ENCODE measurements around the gene PAPLN. TPM values are rescaled to one million over a fixed set of nuclear protein-coding genes. Genes with fewer than 3 reads are reported as not detected.

Gene PAPLN
- total RNA-seq, 1 experiment from 2014 or later = 22.2 TPM

GRCh38 chr14:73248108-73248868, 11.0 kb downstream of the PAPLN start:
- in situ Hi-C loops (cut with HindIII; ENCODE audit: low pct_unique_long_range_greater_than_20kb, low sequenced_read_pairs) = no loop called here
- intact Hi-C loops (cut with micrococcal nuclease; ENCODE audit: unreplicated experiment) = no loop called here
- Histone ChIP-seq H3K27me3 (ENCODE audit: control insufficient read depth, insufficient read depth, low read length) (no peaks in the 10 kb centered on the region), H3K4me1 (ENCODE audit: control insufficient read depth, insufficient read depth, low read length) (peaks cover 5% of the 10 kb centered on the region; the same call in 1 of the 2 replicates), H3K27ac (ENCODE audit: low read length) (no peak overlapping the region), H3K36me3 (ENCODE audit: control insufficient read depth, insufficient read depth, low read length) (no peaks in the 10 kb centered on the region), H3K4me3 (ENCODE audit: low read depth in 2 of 2, low read length in 2 of 2) (no peak overlapping the region), H3K9me3 (ENCODE audit: control insufficient read depth, insufficient read depth, low read depth, low read length) (no peaks in the 10 kb centered on the region)
- TF ChIP-seq CTCF (IDR thresholded peaks at IDR 0.05) (no peak), SIN3A (IDR thresholded peaks at IDR 0.05; ENCODE audit: borderline replicate concordance, insufficient read depth, low read depth, low read length) (no peak), REST (IDR thresholded peaks at IDR 0.05; ENCODE audit: insufficient read depth in 1 of 2, low read depth in 2 of 2, low read length in 1 of 2) (no peak), TCF7L2 (IDR thresholded peaks at IDR 0.05; ENCODE audit: low read depth, low read length) (no peak), POLR2AphosphoS5 (IDR thresholded peaks at IDR 0.05; ENCODE audit: low read depth, low read length) (no peak)
- ChIA-PET POLR2A (no interaction called here), CTCF (no interaction called here)
- no peak for ATAC-seq
- no TSS peak for BruUV-seq (replicated peaks)
- DNase-seq (ENCODE audit: low read depth, low spot score) = no peak

- ATAC-seq (no peak), DNase-seq (ENCODE audit: low read depth, low spot score) (no peak)
- Histone ChIP-seq H3K4me3 (ENCODE audit: low read depth in 2 of 2, low read length in 2 of 2) (no peak overlapping the region), H3K36me3 (ENCODE audit: control insufficient read depth, insufficient read depth, low read length) (no peaks in the 10 kb centered on the region), H3K4me1 (ENCODE audit: control insufficient read depth, insufficient read depth, low read length) (peaks cover 5% of the 10 kb centered on the region; the same call in 1 of the 2 replicates), H3K27ac (ENCODE audit: low read length) (no peak overlapping the region), H3K9me3 (ENCODE audit: control insufficient read depth, insufficient read depth, low read depth, low read length) (no peaks in the 10 kb centered on the region), H3K27me3 (ENCODE audit: control insufficient read depth, insufficient read depth, low read length) (no peaks in the 10 kb centered on the region)
- CTCF ChIA-PET = no interaction called here
- TF ChIP-seq REST (IDR thresholded peaks at IDR 0.05; ENCODE audit: insufficient read depth in 1 of 2, low read depth in 2 of 2, low read length in 1 of 2) = no peak
- no peak for TF ChIP-seq TCF7L2 (IDR thresholded peaks at IDR 0.05; ENCODE audit: low read depth, low read length)
- no peak for TF ChIP-seq CTCF (IDR thresholded peaks at IDR 0.05)
- TF ChIP-seq SIN3A (IDR thresholded peaks at IDR 0.05; ENCODE audit: borderline replicate concordance, insufficient read depth, low read depth, low read length) = no peak
- no peak for TF ChIP-seq POLR2AphosphoS5 (IDR thresholded peaks at IDR 0.05; ENCODE audit: low read depth, low read length)
- no TSS peak for BruUV-seq (replicated peaks)
- intact Hi-C loops (cut with micrococcal nuclease; ENCODE audit: unreplicated experiment) = no loop called here
- POLR2A ChIA-PET = no interaction called here
- in situ Hi-C loops (cut with HindIII; ENCODE audit: low pct_unique_long_range_greater_than_20kb, low sequenced_read_pairs) = no loop called here
These were observed 11.8 kb downstream of the PAPLN start for GRCh38 chr14:73249108-73249507.
